Heart right ventricle (tissue), 16 donors: ENCODE data around the gene CD247. TPM values are rescaled to one million over a fixed set of nuclear protein-coding genes. Genes with fewer than 3 reads are reported as not detected.

Experiments
- ATAC-seq, 8 donors: fragments of 200-7000 bp; cut with Tn5 transposase; one replicate each; pipeline ENCODE4 v1.9.1; 2020; ENCODE audit warnings: mild to moderate bottlenecking in 8 of 8, moderate library complexity in 8 of 8, moderate number of reproducible peaks in 1 of 8
- DNase-seq, 2 donors: peaks; one replicate each; pipeline ENCODE4 v3.0.0-alpha.2; 2020
- H3K27ac ChIP-seq, 10 donors: fragments of 200-600 bp; sonication (generic) in 2 of 10; one replicate each; pipeline versions ENCODE4 v1.5.0 to v1.8.0; 2020 to 2022; ENCODE audit warnings: mild to moderate bottlenecking in 3 of 10
- H3K27me3 ChIP-seq, 7 donors: fragments of 200-600 bp; one replicate each; pipeline ENCODE4 v1.8.0; 2021 to 2022; ENCODE audit warnings: mild to moderate bottlenecking in 2 of 7
- H3K36me3 ChIP-seq, 9 donors: fragments of 200-600 bp; sonication (generic) in 1 of 9; one replicate each; pipeline versions ENCODE4 v1.5.0 to v1.8.0; 2020 to 2022; ENCODE audit warnings: mild to moderate bottlenecking in 2 of 9
- H3K4me1 ChIP-seq, 9 donors: fragments of 200-600 bp; sonication (generic) in 1 of 9; one replicate each; pipeline versions ENCODE4 v1.5.0 to v1.8.0; 2020 to 2022; ENCODE audit warnings: mild to moderate bottlenecking in 4 of 9
- H3K4me3 ChIP-seq, 10 donors: fragments of 200-600 bp; sonication (generic) in 2 of 10; one replicate each; pipeline versions ENCODE4 v1.5.0 to v1.8.0; 2020 to 2022; ENCODE audit warnings: mild to moderate bottlenecking in 7 of 10, moderate library complexity in 2 of 10
- H3K9me3 ChIP-seq, 11 donors: fragments of 200-600 bp in 10 of 11; sonication (generic) in 2 of 11; one replicate each; pipeline versions ENCODE4 v1.5.0 to v1.8.0; 2013 to 2022; ENCODE audit warnings: mild to moderate bottlenecking in 2 of 11, control low read depth in 1 of 11, moderate library complexity in 1 of 11
- CTCF ChIP-seq, 9 donors: fragments of 200-600 bp; sonication (generic) in 2 of 9; IDR thresholded peaks; one replicate each; pipeline versions ENCODE4 v1.5.0 to v1.8.0; 2021 to 2022; ENCODE audit warnings: antibody characterized with exemption in 9 of 9, mild to moderate bottlenecking in 5 of 9, moderate library complexity in 1 of 9
- WGBS, 2 donors: extraction: QIAGEN DNeasy Blood & Tissue Kit; methylation state at CpG; one replicate each; pipeline ENCODE4 v1.1.7; 2013; ENCODE audit warnings: inconsistent platforms in 1 of 2; 5-methylcytosine and 5-hydroxymethylcytosine counted together
- intact Hi-C, 10 donors: fragments of 100-400 bp; cut with DNase I; formaldehyde crosslinking; loops; one replicate each; pipeline versions ENCODE4 v1.11.1 to v1.14.2; 2022
- long read RNA-seq, 3 donors: library from polyadenylated mRNA; unstranded; transcript quantifications; one replicate each; pipeline ENCODE4 v2.0.0, GENCODE V29; 2020 to 2021
- polyA plus RNA-seq, 2 donors: library from polyadenylated mRNA; stranded (reverse); fragments of 200-250 nt; gene quantifications; one replicate each; pipeline ENCODE4 v1.2.3, GENCODE V29; 2013
- total RNA-seq, 10 donors: library from RNA; stranded (reverse); fragmentation: NEBNext Ultra II Directional in 3 of 10; extraction: Animal tissue kit (Norgen Biotek cat#: 25700) in 3 of 10; gene quantifications; one replicate each; pipeline versions ENCODE4 v1.2.1 to v1.2.4, GENCODE V29; 2021 to 2023
- donor health status: Arrhythmogenic right ventricular cardiomyopathy.
- donor health status: ischemic (EF 13 %, LVEDD 7.1; RV severe dilation, severe dysfunction).
- donor health status: healthy with polysubstance abuse.
- donor health status: DM: no; HTN: yes; CAD: no.
- donor health status: DM: no; HTN: no; CAD: no.
- donor health status: ischemic (EF 25% LVEDD 6.9; RV normal size, moderate dysfunction).
- donor health status: ischemic (EF 25% LVEDD 5.7; RV mildly dilated, moderate dysfunction).
- donor health status: healthy.
- donor health status: DM: yes; HTN: yes; CAD: no.
- donor health status: Ischemic cardiomyopathy.
- donor health status: ischemic (EF 35%, LVEDD 5.7; RV mildly dilated, moderate dysfunction).
- donor health status: nonischemic (EF 11% LVEDD 7.7; RV severe dilation, severe dysfunction).
- donor health status: DM: yes; HTN: yes; CAD: no.
- donor health status: PGD.
- donor health status: ischemic (EF 29% LVEDD 5.4; RV normal size, mild dysfunction).
- donor health status: nonischemic (EF 23%, LVEDD 6.1; RV moderate dilation, normal function).

The CD247 gene
- 1 to 10 TPM in 2 of 10 donors, under 1 TPM in 7, not detected in 1; 0.31 to 6.5 (median 0.74) TPM for total RNA-seq
- under 1 TPM; 0.39 to 0.66 TPM for polyA plus RNA-seq
- long read RNA-seq, donor 1, partial matches to known transcripts = 0 of 2 reads
- long read RNA-seq, donor 1, other reads (novel, unspliced or antisense) = 2 of 2 reads
- long read RNA-seq, donor 2, partial matches to known transcripts = 0 of 1 reads
- long read RNA-seq, donor 2, other reads (novel, unspliced or antisense) = 1 of 1 reads
- long read RNA-seq, donor 3 = 0 reads

DNA sequence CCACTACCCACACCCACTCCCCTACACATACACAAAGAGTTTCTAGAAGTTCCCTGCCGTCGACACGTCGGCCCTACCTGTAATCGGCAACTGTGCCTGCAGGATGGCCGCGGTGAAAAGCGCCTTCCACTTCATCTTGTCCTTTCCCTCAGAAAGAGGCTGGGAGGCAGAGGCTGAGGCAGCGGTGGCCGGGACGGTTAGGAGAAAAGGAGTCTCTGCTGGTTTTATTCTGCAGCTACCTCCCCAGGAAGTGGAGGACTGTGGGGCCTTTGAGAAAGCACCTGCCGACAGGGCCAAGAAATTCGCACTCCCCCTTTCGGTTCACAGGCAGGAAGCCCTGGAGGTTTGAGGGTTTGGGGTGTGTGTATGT lies at the start of gene CD247:
TSS of gene CD247 (minus strand) at position 199 of the 370 bp plus-strand sequence. CDS start at position 135, 64 bp downstream.
- DNase-seq (no peak), ATAC-seq (no peak)
- intact Hi-C loops = no loop called here
- TF ChIP-seq CTCF (IDR thresholded peaks at IDR 0.05) = no peak
- Histone ChIP-seq H3K27me3 (peaks cover 0 to 7% (median 0%) of the 10 kb centered on the region in 7 donors), H3K4me3 (peak within 1 kb of the TSS in 2 of 10 donors; percentile 5 to 53), H3K36me3 (no peaks in the 10 kb centered on the region), H3K9me3 (peaks cover 0 to 11% (median 0%) of the 10 kb centered on the region in 11 donors), H3K4me1 (no peaks in the 10 kb centered on the region), H3K27ac (peak within 1 kb of the TSS in 1 of 10 donors; percentile 84)
- 82 to 84% methylated on average over 14 of the region's 14 CpGs for WGBS, 2 donors

DNA sequence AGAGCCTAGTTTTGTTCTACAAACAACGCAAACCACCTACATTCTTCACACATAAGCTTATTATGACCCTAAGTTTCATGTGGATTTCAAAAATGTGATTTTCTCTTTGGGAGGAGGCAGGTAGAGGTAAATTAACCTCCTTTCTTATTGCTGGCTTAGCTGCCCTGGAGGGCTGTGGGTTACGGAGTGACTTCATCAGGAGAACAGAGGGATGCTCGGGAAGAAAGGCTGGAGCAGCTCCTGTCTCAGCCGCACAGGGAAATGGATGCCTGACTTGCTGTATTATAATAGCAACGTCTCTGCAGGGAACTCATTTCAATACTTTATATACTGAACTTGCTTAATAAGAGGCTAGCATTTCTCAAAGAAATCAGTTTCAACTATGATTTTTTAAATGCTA lies 49.3 kb upstream of the CD247 start:
- Histone ChIP-seq H3K27me3 (no peaks in the 10 kb centered on the region), H3K4me3 (no peak overlapping the region), H3K27ac (no peak overlapping the region), H3K9me3 (no peaks in the 10 kb centered on the region), H3K36me3 (no peaks in the 10 kb centered on the region), H3K4me1 (peaks cover 0 to 48% (median 25%) of the 10 kb centered on the region in 9 donors)
- no peak for DNase-seq
- no peak for TF ChIP-seq CTCF (IDR thresholded peaks at IDR 0.05)
- intact Hi-C loops = no loop called here
- ATAC-seq = no peak
- 68 to 74% methylated on average over 5 of the region's 5 CpGs for WGBS, 2 donors

GRCh38 chr1:167566766-167567165 lies 48.4 kb upstream of the CD247 start:
- no peak for ATAC-seq
- no peaks in the 10 kb centered on the region for H3K9me3 ChIP-seq
- H3K4me3 ChIP-seq = no peak overlapping the region
- no peaks in the 10 kb centered on the region for H3K27me3 ChIP-seq
- 62 to 66% methylated on average over 3 of the region's 3 CpGs for WGBS, 2 donors
- intact Hi-C loops = no loop called here
- no peak for DNase-seq
- TF ChIP-seq CTCF (IDR thresholded peaks at IDR 0.05) = no peak
- peak overlapping the region in 2 of 10 donors; percentile 10 to 20 for H3K27ac ChIP-seq
- no peaks in the 10 kb centered on the region for H3K36me3 ChIP-seq
- H3K4me1 ChIP-seq = peaks cover 0 to 49% (median 25%) of the 10 kb centered on the region in 9 donors

DNA sequence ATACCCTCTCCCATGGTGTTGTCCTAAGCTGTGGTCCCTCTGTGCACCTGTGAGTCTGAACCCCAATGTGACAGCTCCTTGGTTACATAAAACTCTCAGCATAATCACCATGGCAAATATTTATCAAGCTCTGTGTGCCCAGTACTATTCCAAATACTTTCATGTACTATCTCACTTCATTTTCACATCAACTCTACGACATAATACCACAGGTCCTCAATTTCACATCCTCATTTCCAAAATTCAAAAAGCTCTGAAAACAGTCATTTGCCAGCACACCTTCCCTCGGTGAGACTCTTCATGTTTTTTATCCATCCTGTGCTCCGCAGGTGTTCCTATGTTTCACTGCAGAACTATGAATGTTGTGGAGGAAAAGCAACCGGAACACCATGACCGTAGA lies 47.6 kb upstream of the CD247 start:
- peaks cover 0 to 49% (median 25%) of the 10 kb centered on the region in 9 donors for H3K4me1 ChIP-seq
- H3K27me3 ChIP-seq = no peaks in the 10 kb centered on the region
- intact Hi-C loops = no loop called here
- 83 to 86% methylated on average over 5 of the region's 5 CpGs for WGBS, 2 donors
- no peaks in the 10 kb centered on the region for H3K36me3 ChIP-seq
- ATAC-seq = no peak
- H3K9me3 ChIP-seq = no peaks in the 10 kb centered on the region
- DNase-seq = no peak
- no peak for TF ChIP-seq CTCF (IDR thresholded peaks at IDR 0.05)
- H3K4me3 ChIP-seq = no peak overlapping the region
- H3K27ac ChIP-seq = no peak overlapping the region
